GM23338 (cell line): ENCODE data around the gene PLG. TPM values are rescaled to one million over a fixed set of nuclear protein-coding genes. Genes with fewer than 3 reads are reported as not detected.
"Not testable (repeated sequence)": the region's sequence is repeated elsewhere in the genome, so short reads cannot be mapped to it uniquely, and the experiment has no call there.

ENCODE experiments used
- ATAC-seq: fragments of 200-7000 bp; cut with Tn5 transposase; 3 replicates; pipeline ENCODE4 v1.9.1; 2020
- DNase-seq: peaks from one replicate; pipeline ENCODE4 v3.0.0-alpha.2; 2015; ENCODE audit warnings: low spot score
- H2AFZ ChIP-seq: fragments of 200-600 bp; sonication (generic); 2 replicates; pipeline ENCODE4 v1.8.0; 2016; ENCODE audit warnings: antibody characterized with exemption, mild to moderate bottlenecking, moderate library complexity
- H3F3A ChIP-seq: fragments of 200-600 bp; sonication (generic); replicated peaks from 2 replicates; pipeline ENCODE4 v1.8.0; 2017; ENCODE audit warnings: antibody characterized with exemption, mixed run types, low read depth
- H3K27ac ChIP-seq: fragments of 200-600 bp; sonication (generic); 2 replicates; pipeline ENCODE4 v1.6.1; 2016; ENCODE audit warnings: low read depth
- H3K27me3 ChIP-seq: fragments of 200-600 bp; sonication (generic); 2 replicates; pipeline ENCODE4 v1.8.0; 2016; ENCODE audit warnings: mild to moderate bottlenecking, mixed run types, moderate library complexity; ENCODE audit not compliant: insufficient read depth
- H3K36me3 ChIP-seq: fragments of 200-600 bp; sonication (generic); 2 replicates; pipeline ENCODE4 v1.8.0; 2016; ENCODE audit warnings: mild to moderate bottlenecking; ENCODE audit not compliant: insufficient read depth
- H3K4me1 ChIP-seq: fragments of 200-600 bp; sonication (generic); 2 replicates; pipeline ENCODE4 v1.8.0; 2016; ENCODE audit warnings: mild to moderate bottlenecking, moderate library complexity; ENCODE audit not compliant: insufficient read depth
- H3K4me2 ChIP-seq: fragments of 200-600 bp; sonication (generic); 2 replicates; pipeline ENCODE4 v1.7.1; 2017; ENCODE audit warnings: mixed run types
- H3K4me3 ChIP-seq: fragments of 200-600 bp; sonication (generic); 2 replicates; pipeline ENCODE4 v1.6.1; 2016; ENCODE audit warnings: mixed run types
- H3K79me2 ChIP-seq: fragments of 200-600 bp; sonication (generic); replicated peaks from 2 replicates; pipeline ENCODE4 v1.8.0; 2017; ENCODE audit warnings: mild to moderate bottlenecking; ENCODE audit not compliant: insufficient read depth
- H3K9me2 ChIP-seq: fragments of 200-600 bp; sonication (generic); 2 replicates; pipeline ENCODE4 v1.8.0; 2017; ENCODE audit not compliant: insufficient read depth
- H4K20me1 ChIP-seq: fragments of 200-600 bp; sonication (generic); replicated peaks from 2 replicates; pipeline ENCODE4 v1.8.0; 2017; ENCODE audit warnings: mild to moderate bottlenecking; ENCODE audit not compliant: insufficient read depth
- H3K27ac Mint-ChIP-seq: 2 replicates; pipeline ENCODE4 v1.8.0; 2020; ENCODE audit warnings: inconsistent platforms, mild to moderate bottlenecking, moderate library complexity, mixed read lengths
- H3K27me3 Mint-ChIP-seq: 3 replicates; pipeline ENCODE4 v1.8.0; 2022; ENCODE audit warnings: low read depth, mild to moderate bottlenecking, moderate library complexity, mixed read lengths, inconsistent platforms; ENCODE audit not compliant: insufficient read depth, poor library complexity
- H3K36me3 Mint-ChIP-seq: 3 replicates; pipeline ENCODE4 v1.8.0; 2021; ENCODE audit warnings: low read depth, mild to moderate bottlenecking, inconsistent platforms, moderate library complexity, mixed read lengths
- H3K4me1 Mint-ChIP-seq: 3 replicates; pipeline ENCODE4 v1.8.0; 2020; ENCODE audit warnings: mild to moderate bottlenecking, inconsistent platforms, mixed read lengths
- H3K4me3 Mint-ChIP-seq: 3 replicates; pipeline ENCODE4 v1.8.0; 2021; ENCODE audit warnings: moderate library complexity, mild to moderate bottlenecking, inconsistent platforms, mixed read lengths
- H3K9me3 Mint-ChIP-seq: 3 replicates; pipeline ENCODE4 v1.8.0; 2020; ENCODE audit warnings: moderate library complexity, mild to moderate bottlenecking, inconsistent platforms, mixed read lengths
- EZH2phosphoT487 ChIP-seq: fragments of 200-600 bp; sonication (generic); IDR thresholded peaks from one replicate; pipeline ENCODE4 v1.8.1; 2018; ENCODE audit warnings: antibody characterized with exemption; ENCODE audit not compliant: unreplicated experiment
- JUNB ChIP-seq: IDR thresholded peaks from one replicate; pipeline ENCODE4 v1.6.1; 2016; ENCODE audit warnings: antibody characterized with exemption; ENCODE audit not compliant: unreplicated experiment
- ZNF462 ChIP-seq: fragments of 250-450 bp; sonication (Bioruptor Pico); IDR thresholded peaks from 2 replicates; pipeline ENCODE4 v1.5.0; 2020; ENCODE audit warnings: mild to moderate bottlenecking, moderate library complexity
- polyA plus RNA-seq: library from polyadenylated mRNA; unstranded; fragments of >200 nt; fragmentation: Nextera tagmentation; extraction: Ambion mirVana; gene quantifications from 2 replicates; pipeline ENCODE4 v1.2.1, GENCODE V29; 2016
- total RNA-seq: library from RNA; depleted of rRNA; stranded (reverse); fragments of >200 nt; shearing (Covaris generic); gene quantifications from 2 replicates; pipeline ENCODE4 v1.2.3, GENCODE V29; 2014; rRNA removed

PLG gene
- total and polyA plus RNA-seq, 2 experiments from 2014 or later: not detected

DNA sequence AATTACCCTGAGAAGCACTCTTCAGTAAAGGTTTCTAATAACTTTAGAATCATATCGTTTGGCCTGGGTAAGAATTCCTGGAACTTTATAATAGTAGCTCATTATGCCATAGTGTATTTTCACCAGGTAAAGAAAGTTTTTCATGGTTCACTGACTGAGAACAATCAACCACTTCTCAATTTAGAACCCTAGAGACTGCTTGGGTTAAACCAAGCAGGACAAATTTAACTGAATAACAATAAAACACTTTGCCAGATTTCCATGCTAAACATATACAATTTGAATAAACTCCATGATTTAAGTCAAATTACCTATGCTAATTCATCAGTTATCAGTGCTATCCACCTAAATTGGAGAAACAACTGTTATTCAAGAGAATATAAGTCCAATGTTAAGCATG, 99.4 kb downstream of the PLG start (continued):
- TF ChIP-seq ZNF462 (no peak), EZH2phosphoT487 (no peak), JUNB (no peak)

GRCh38 chr6:160802049-160802448, 100.0 kb downstream of the PLG start:
- not testable (repeated sequence) for H3K4me2 ChIP-seq, H4K20me1 ChIP-seq, H3K27me3 Mint-ChIP-seq, H3K27ac Mint-ChIP-seq, H2AFZ ChIP-seq, H3K4me3 ChIP-seq, DNase-seq, H3K27ac ChIP-seq, H3K4me3 Mint-ChIP-seq, H3K27me3 ChIP-seq, ATAC-seq, H3F3A ChIP-seq, H3K4me1 ChIP-seq, H3K36me3 ChIP-seq, H3K4me1 Mint-ChIP-seq, H3K79me2 ChIP-seq, H3K9me2 ChIP-seq
- peaks cover 12% of the 10 kb centered on the region; the same call in 2 of the 3 replicates for H3K36me3 Mint-ChIP-seq
- peaks cover 21% of the 10 kb centered on the region for H3K9me3 Mint-ChIP-seq

Other genes starting within 250 kb of the PLG start
- gene LPA, start 38.0 kb upstream of the PLG start, total RNA-seq: 0.17 and 0.27 TPM in 2 replicates
- gene LPA, start 38.0 kb upstream of the PLG start, polyA plus RNA-seq: not detected in 2 replicates